Fibroblast of pulmonary artery (primary cell): ENCODE measurements around the gene CCRL2.

Experiments used
- DNase-seq: peaks from one replicate; pipeline ENCODE4 v3.0.0-alpha.2; 2010; ENCODE audit warnings: low read depth
- H3K4me3 ChIP-seq: replicated peaks from 2 replicates; pipeline ENCODE4 v1.5.1; 2011; ENCODE audit warnings: low read depth, mild to moderate bottlenecking, control low read depth, low read length, moderate library complexity
- TF ChIP-seq, protein P1 (sequence below): IDR thresholded peaks from 2 replicates; pipeline ENCODE4 v1.5.1; 2011; ENCODE audit warnings: mild to moderate bottlenecking, control low read depth, low read length, inconsistent platforms; ENCODE audit errors: missing control alignments

Gene CCRL2

DNA sequence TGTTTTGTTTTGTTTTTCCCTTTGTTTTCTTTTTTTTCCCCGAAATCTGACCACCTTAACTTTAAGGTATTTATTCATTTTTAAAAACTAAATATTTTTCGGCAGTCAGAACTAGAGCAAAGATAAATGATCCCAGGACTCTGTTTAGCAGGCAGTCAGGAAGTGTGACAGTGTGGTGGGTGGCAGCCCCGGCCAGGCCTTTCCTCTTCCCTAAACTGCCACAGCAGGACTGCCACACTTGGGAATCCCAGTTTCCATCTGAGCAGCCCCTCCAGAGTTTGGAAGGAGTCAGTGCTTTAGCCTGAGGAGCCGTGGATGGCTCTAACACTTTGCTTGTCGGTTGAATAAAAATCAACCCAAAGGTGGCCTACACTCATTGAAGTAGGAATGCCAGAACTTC lies 6.9 kb downstream of the CCRL2 start:
- TF ChIP-seq, protein P1, sequence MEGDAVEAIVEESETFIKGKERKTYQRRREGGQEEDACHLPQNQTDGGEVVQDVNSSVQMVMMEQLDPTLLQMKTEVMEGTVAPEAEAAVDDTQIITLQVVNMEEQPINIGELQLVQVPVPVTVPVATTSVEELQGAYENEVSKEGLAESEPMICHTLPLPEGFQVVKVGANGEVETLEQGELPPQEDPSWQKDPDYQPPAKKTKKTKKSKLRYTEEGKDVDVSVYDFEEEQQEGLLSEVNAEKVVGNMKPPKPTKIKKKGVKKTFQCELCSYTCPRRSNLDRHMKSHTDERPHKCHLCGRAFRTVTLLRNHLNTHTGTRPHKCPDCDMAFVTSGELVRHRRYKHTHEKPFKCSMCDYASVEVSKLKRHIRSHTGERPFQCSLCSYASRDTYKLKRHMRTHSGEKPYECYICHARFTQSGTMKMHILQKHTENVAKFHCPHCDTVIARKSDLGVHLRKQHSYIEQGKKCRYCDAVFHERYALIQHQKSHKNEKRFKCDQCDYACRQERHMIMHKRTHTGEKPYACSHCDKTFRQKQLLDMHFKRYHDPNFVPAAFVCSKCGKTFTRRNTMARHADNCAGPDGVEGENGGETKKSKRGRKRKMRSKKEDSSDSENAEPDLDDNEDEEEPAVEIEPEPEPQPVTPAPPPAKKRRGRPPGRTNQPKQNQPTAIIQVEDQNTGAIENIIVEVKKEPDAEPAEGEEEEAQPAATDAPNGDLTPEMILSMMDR, result no peak
- DNase-seq, result no peak
- H3K4me3 ChIP-seq, result no peak overlapping the region

DNA sequence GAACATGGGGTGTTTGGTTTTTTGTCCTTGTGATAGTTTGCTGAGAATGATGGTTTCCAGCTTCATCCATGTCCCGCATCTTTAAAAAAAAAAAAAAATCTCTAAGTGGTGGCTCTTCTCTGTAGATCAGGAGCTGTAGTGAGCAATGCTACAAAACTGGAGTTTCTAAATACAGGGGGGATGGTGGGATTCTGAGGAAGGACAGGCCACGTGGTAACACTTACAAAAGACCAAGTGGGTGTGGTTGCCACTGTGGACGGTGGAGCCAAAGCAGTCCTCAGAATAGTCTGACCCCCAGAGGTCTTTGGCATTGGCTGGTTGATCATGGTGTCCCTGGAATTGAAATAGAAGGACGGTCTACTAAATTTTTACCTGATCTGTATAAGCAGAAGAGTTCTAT lies 7.7 kb downstream of the CCRL2 start:
- TF ChIP-seq, protein P1, result no peak

DNA sequence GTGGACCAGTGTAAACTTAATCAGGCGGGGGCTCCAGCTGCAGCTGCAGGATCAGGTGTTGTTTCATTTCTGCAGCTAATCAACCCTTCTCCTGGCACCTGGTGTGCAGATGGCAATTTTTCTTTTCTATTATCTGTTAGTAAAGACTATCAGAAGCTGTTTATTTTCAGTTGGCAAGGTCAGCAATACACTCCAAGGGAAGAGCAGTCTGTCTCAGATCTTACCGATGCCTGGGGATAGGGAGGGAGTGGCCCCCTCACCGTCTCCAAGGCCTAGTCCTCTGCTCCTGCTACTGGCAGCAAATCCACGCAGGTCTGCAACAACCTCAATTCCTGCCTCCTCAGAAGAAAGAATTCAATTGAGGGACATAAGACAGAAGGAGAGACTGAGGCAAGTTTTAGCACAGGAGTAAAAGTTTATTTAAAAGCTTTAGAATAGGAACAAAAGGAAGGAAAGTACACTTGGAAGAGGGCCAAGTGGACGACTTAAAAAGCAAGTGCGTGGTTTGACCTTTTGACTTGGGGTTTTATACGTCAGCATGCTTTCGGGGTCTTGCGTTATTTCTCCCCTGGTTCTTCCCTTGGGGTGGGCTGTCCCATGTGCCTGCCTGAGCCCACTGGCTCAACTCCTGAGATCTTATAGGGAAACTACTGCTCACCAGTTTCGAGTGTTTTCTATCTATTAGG lies 9.2 kb downstream of the CCRL2 start:
- no peak for DNase-seq
- no peak overlapping the region for H3K4me3 ChIP-seq
- TF ChIP-seq, protein P1, result no peak

More for the DNA sequence above, 7.7 kb downstream of the CCRL2 start:
- DNase-seq, result no peak
- no peak overlapping the region for H3K4me3 ChIP-seq

DNA sequence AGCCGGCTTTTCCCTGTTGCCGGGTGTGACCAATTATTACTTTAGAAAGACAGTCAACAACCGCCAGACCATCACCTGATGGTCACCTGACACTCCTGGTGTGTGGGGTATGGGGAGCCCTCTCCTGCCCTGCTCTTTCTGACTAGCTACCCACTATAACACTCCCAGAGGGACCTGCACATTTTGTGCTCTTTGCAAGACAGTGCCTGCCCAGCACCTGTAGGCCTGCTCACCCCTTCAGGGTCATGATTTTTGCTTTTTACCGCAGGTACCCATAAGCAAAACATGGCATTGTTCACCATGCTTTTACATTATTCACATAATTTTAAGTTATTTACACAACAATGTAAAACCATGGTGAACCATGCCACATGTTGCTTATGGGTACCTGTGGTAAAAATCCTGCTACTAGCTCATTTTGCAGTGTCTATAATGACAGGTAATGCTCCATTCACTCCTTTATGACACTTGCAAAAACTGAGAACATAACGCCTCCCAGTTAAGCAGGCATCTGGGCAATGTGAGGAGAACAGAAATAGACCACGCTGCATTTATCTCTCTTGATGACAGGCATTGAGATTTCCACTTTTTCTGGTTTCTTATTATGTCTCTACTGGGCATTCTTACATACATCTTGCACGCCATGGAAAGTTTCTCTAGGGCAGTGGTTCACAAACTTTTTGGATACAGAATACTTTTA lies 9.9 kb downstream of the CCRL2 start:
- TF ChIP-seq, protein P1, result no peak
- H3K4me3 ChIP-seq, result no peak overlapping the region

DNA sequence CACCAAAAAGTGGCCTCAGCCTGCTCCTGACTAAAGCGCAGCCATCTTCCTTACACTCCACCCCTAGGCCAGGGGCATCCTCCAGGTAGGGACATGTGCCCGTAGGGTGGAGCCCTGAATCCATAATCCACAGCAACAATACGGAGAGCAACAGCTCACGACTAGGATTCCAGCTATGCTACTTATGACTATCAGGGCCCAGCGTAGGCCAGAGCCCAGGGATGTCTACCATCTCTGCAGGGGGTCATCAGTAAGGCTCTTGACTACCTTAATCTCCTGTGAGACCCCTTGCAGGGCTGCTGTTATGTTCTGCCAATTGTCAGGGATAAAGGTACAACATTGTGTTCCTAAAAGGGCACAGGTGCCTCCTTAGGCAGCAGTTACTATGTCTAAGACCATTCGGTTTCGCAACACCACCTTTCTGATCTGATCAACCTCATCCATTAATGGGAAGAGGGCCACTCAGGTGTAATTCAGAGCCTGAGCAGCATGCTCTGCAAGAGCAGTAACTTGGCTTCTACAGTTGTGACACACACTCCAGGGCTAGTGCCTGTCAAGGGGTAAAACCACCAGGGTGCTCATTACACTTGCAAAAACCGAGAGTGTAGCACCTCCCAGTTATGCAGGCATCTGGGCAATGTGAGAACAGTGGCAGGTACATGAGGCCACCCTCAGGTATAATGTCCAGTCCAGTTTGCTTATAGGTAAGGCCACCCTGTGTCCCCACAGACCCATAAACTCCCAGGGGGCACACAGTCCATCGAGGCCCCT lies 11.0 kb downstream of the CCRL2 start:
- no peak overlapping the region for H3K4me3 ChIP-seq
- TF ChIP-seq, protein P1, result no peak
- no peak for DNase-seq

More for the DNA sequence above, 9.9 kb downstream of the CCRL2 start:
- no peak for DNase-seq

DNA sequence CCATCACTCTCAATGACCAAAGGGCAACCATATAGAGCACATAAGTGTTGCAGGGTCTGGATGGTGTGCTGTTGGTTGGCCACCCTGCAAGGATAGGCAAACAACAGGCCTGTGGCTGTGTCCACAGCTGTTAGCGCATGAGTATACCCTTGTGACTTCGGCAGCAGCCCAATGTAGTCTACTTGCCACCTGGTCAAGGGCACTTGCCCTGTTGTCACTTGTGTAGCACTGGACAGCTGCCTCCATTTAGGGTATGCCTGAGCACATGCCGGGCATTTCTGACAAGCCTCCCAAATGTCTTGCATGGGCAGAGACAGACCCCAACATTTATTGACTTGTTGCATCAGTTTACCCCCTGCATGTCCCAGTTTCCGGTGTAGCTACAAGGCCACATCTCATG lies 12.8 kb downstream of the CCRL2 start:
- TF ChIP-seq, protein P1, result no peak
- DNase-seq, result no peak
- no peak overlapping the region for H3K4me3 ChIP-seq
